ENCODE measurements around the gene CWC25. TPM values are rescaled to one million over a fixed set of nuclear protein-coding genes. Genes with fewer than 3 reads are reported as not detected.

Gene CWC25
- total and polyA plus RNA-seq, 2 of the 13 experiments (the other 11 are each of a cell fraction or from before 2014, with no cell fraction given), result 15.6 to 22.7 TPM

GRCh38 chr17:38871247-38872015 lies 46.3 kb upstream of the CWC25 start (continued):
- TF ChIP-seq, protein P1, sequence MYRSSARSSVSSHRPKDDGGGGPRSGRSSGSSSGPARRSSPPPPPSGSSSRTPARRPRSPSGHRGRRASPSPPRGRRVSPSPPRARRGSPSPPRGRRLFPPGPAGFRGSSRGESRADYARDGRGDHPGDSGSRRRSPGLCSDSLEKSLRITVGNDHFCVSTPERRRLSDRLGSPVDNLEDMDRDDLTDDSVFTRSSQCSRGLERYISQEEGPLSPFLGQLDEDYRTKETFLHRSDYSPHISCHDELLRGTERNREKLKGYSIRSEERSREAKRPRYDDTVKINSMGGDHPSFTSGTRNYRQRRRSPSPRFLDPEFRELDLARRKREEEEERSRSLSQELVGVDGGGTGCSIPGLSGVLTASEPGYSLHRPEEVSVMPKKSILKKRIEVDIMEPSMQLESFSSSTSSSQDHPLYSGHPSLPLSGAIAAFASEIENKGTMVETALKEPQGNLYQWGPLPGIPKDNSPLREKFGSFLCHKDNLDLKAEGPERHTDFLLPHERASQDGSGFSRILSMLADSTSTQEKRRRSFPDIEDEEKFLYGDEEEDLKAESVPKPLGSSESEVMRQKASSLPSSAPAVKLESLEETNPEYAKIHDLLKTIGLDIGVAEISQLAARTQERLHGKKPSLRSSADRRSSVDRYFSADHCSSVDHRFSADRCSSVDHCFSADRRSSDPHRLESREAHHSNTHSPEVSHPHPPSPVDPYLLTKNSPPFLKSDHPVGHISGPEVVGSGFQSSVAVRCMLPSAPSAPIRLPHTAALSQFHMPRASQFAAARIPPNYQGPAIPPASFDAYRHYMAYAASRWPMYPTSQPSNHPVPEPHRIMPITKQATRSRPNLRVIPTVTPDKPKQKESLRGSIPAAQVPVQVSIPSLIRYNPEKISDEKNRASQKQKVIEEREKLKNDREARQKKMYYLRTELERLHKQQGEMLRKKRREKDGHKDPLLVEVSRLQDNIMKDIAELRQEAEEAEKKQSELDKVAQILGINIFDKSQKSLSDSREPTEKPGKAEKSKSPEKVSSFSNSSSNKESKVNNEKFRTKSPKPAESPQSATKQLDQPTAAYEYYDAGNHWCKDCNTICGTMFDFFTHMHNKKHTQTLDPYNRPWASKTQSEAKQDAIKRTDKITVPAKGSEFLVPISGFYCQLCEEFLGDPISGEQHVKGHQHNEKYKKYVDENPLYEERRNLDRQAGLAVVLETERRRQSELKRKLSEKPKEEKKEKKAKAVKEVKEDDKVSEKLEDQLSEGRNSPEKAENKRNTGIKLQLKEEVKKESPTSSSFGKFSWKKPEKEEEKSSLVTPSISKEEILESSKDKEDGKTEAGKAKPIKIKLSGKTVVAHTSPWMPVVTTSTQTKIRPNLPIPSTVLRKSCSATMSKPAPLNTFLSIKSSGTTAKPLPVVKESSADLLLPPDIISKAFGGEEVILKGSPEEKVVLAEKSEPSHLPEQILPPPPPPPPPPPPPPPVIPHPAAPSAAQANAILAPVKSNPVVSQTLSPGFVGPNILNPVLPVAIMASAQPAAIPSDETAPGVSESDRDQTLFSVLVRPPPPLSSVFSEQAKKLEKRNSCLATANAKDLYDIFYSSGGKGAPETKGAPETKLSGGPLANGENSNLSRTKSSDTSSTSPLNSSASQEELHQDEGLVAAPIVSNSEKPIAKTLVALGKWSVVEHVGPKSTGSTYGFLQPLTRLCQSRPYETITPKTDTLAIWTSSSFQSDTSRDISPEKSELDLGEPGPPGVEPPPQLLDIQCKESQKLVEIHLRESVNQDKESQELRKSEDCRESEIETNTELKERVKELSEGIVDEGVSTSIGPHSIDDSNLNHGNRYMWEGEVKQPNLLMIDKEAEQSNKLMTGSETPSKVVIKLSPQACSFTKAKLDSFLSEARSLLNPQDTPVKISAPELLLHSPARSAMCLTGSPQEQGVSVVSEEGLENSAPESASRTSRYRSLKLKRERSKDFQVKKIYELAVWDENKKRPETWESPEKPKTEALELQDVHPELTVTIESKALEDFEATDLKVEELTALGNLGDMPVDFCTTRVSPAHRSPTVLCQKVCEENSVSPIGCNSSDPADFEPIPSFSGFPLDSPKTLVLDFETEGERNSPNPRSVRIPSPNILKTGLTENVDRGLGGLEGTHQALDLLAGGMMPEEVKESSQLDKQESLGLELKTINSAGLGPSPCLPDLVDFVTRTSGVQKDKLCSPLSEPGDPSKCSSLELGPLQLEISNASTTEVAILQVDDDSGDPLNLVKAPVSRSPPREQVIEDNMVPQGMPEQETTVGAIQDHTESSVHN (CRISPR knock-in tag; IDR thresholded peaks at IDR 0.05), result peak; percentile 86; the same call in 1 of the 2 replicates
- peak; percentile 91 for TF ChIP-seq PITX1 (CRISPR knock-in tag; IDR thresholded peaks at IDR 0.05)
- TF ChIP-seq ZNF331 (CRISPR knock-in tag; IDR thresholded peaks at IDR 0.05), result peak; percentile 83
- peak; percentile 73; the same call in 1 of the 2 replicates for TF ChIP-seq FOXK1 (CRISPR knock-in tag; IDR thresholded peaks at IDR 0.05; ENCODE audit: borderline replicate concordance, low read depth)
- TF ChIP-seq JUN (CRISPR knock-in tag; IDR thresholded peaks at IDR 0.05), result peak; percentile 97
- TF ChIP-seq NR2F2 (IDR thresholded peaks at IDR 0.05; ENCODE audit: borderline replicate concordance, low read depth), result peak; percentile 92
- TF ChIP-seq ETS1 (CRISPR knock-in tag; IDR thresholded peaks at IDR 0.05), result no peak; the same call in 1 of the 2 replicates
- TF ChIP-seq RXRA (CRISPR knock-in tag; IDR thresholded peaks at IDR 0.05), result peak; percentile 97
- TF ChIP-seq GRHL1 (CRISPR knock-in tag; conservative IDR thresholded peaks at IDR 0.05), result no peak
- TF ChIP-seq ZFX (CRISPR knock-in tag; IDR thresholded peaks at IDR 0.05; ENCODE audit: low read depth), result peak; percentile 8; the same call in 1 of the 2 replicates
- TF ChIP-seq, protein P2, sequence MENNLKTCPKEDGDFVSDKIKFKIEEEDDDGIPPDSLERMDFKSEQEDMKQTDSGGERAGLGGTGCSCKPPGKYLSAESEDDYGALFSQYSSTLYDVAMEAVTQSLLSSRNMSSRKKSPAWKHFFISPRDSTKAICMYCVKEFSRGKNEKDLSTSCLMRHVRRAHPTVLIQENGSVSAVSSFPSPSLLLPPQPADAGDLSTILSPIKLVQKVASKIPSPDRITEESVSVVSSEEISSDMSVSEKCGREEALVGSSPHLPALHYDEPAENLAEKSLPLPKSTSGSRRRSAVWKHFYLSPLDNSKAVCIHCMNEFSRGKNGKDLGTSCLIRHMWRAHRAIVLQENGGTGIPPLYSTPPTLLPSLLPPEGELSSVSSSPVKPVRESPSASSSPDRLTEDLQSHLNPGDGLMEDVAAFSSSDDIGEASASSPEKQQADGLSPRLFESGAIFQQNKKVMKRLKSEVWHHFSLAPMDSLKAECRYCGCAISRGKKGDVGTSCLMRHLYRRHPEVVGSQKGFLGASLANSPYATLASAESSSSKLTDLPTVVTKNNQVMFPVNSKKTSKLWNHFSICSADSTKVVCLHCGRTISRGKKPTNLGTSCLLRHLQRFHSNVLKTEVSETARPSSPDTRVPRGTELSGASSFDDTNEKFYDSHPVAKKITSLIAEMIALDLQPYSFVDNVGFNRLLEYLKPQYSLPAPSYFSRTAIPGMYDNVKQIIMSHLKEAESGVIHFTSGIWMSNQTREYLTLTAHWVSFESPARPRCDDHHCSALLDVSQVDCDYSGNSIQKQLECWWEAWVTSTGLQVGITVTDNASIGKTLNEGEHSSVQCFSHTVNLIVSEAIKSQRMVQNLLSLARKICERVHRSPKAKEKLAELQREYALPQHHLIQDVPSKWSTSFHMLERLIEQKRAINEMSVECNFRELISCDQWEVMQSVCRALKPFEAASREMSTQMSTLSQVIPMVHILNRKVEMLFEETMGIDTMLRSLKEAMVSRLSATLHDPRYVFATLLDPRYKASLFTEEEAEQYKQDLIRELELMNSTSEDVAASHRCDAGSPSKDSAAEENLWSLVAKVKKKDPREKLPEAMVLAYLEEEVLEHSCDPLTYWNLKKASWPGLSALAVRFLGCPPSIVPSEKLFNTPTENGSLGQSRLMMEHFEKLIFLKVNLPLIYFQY (CRISPR knock-in tag; IDR thresholded peaks at IDR 0.05; ENCODE audit: borderline replicate concordance), result 0 out of 2 replicates have a peak, but pooled peaks have one; percentile 19
- TF ChIP-seq ESRRA (CRISPR knock-in tag; IDR thresholded peaks at IDR 0.05; ENCODE audit: low read depth), result peak; percentile 25; the same call in 1 of the 2 replicates
- no peak; the same call in 1 of the 2 replicates for TF ChIP-seq ZNF430 (CRISPR knock-in tag; IDR thresholded peaks at IDR 0.05)

Measured in HepG2 (cell line).